Mucosa of gallbladder (tissue), 1 donor: Measurements from ENCODE around the gene C1QTNF1. TPM values are rescaled to one million over a fixed set of nuclear protein-coding genes. Genes with fewer than 3 reads are reported as not detected.
"Not testable (repeated sequence)": the region's sequence is repeated elsewhere in the genome, so short reads cannot be mapped to it uniquely, and the experiment has no call there.

Experiments
- DNase-seq: peaks from one replicate; pipeline ENCODE4 v3.0.0-alpha.2; 2020; ENCODE audit warnings: low spot score
- total RNA-seq: library from RNA; stranded (reverse); gene quantifications from one replicate; pipeline ENCODE4 v1.2.1, GENCODE V29; 2021
- donor health status: DM: no; HTN: no; CAD: no.

Gene C1QTNF1
- total RNA-seq, 1 donor from 2014 or later, result 45.3 TPM

DNA sequence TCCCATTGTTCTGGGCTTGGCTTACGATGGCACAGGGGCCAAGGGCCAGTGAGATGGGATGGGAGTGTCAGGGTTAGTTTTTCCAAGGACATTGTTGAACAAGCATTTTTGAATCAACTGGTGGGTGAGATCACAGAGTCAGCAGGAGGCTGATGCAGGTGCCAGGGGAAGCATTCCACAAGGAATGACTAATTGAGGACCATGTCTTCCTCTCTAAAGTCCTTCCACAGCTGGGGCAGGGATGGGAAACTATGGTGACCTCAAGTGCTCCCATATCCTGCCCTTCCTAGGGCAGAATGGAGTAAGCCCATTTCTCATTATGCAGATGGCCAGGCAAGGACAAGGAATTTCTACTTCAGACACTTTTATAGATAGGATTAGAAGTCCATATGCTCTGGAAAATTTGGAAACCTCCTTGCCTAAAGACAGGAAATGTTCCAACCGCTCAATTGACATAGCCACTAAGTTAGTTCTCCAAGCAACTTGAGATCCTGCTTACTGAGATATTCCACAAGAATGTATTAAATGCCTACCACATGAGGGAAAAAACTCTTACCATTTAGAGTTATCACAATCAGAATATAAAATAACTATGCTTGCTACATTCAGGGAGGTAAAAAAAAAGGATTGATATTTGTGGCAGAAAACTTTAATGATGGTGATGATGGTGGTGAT lies 29.4 kb downstream of the C1QTNF1 start:
- DNase-seq, result no peak

DNA sequence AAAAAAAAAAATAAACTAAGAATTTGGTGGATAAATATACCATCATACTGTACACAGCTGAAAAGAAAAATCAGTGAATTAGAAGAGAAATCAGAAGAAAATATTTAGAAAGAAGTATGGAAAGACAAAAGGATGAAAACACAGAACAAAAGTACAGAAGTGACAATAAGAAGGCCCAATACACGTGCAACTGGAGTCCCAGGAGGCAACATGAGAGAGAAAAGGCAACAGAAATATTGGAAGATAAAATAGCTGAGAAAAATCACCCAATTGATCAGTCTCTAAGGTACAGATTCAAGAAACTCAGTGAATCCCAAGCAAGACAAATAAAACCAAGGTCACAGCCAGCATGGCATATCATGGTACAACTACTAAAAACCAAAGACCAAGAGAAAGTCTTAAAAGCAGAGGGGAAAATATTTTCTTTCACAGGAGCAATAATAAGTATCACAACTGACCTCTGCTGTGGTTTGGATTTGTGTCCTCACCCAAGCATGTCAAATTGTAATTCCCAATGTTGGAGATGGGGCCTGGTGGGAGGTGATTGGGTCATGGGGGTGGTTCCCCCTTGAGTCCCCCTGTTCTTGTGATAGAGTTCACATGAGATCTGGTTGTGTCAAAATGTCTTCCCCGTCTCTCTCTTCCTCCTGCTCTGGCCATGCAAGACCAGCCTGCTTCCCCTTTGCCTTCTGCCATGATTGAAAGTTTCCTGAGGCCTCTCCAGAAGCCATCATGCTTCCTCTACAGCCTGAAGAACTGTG lies 30.4 kb downstream of the C1QTNF1 start:
- DNase-seq, result no peak

DNA sequence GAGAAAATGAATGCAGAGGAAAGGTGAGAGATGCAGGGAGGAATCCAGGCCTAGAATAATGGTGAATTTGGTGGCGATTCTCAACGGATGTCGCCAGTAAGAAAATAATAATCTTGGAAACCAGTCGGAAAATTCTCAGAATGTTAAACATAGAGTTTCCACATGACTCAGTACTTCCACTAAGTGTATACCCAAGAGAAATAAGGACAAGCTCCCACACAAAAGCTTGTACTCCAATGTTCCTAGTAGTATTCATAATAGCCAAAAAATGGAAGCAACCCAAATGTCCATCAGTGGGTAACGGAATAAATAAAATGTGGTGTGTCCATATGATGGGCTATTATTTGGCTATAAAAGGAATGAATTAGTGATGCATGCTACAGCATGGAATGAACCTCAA lies 31.2 kb downstream of the C1QTNF1 start:
- DNase-seq, result no peak

DNA sequence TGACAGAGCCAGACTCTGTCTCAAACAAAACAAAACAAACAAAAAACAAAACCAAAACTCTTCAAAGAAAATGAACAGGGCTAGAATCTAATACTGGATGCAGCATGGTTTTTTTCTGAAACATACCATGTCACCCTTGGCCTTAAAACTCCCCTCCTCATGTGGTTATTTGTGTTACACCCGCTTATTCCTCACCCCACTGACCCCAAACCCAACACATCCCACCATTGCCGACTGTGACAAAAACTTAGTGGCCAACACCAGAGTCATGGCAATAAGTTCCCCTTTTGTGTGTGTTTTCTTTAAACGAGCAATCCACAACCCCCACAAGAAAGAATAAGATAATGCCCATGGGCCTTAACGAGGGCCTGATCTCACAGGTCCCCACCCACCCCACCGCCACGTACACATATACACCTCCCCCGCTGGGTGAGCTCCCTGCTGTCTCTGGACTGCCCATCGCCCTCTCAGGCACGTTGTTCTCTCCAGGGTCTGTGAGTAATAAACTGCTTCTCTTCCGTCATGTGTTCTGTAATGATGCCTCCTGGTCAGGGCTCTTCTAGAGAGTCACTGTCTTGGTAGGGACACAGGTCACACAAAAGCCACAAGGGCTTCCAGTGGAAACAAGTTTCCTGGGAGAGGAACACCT lies 33.9 kb downstream of the C1QTNF1 start:
- no peak for DNase-seq

DNA sequence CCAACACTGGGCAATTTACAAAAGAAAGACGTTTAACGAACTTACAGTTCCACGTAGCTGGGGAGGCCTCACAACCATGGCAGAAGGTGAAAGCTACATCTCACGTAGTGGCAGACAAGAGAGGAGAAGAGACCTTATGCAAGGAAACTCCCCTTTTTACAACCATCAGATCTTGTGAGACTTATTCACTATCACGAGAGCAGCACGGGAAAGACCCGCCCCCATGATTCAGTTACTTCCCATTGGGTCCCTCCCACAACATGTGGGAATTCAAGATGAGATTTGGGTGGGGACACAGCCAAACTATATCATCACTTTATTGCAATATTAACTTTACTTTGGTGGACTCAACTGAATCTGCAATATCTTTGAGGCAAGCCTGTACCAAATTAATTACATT lies 38.7 kb downstream of the C1QTNF1 start:
- DNase-seq, result no peak

DNA sequence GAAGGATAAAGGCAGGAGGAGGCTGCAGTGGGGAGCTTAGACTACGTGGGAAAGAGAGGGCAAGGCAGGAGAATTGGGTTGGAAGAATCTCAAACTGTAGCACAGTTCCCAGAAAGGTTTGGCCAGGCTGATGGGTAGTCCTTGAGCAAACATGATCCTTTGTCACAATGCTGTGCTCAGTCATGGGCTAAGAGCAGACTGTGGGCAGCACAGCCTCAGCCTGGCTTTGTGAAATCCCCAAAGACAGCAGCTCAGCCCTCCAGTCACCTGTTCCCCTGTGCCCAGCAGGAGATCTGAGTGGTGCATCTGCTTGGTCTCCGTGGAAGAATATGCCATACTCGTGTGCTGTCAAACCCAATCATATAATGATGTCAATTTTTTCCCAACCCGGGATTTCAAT lies 40.1 kb downstream of the C1QTNF1 start:
- no peak for DNase-seq

DNA sequence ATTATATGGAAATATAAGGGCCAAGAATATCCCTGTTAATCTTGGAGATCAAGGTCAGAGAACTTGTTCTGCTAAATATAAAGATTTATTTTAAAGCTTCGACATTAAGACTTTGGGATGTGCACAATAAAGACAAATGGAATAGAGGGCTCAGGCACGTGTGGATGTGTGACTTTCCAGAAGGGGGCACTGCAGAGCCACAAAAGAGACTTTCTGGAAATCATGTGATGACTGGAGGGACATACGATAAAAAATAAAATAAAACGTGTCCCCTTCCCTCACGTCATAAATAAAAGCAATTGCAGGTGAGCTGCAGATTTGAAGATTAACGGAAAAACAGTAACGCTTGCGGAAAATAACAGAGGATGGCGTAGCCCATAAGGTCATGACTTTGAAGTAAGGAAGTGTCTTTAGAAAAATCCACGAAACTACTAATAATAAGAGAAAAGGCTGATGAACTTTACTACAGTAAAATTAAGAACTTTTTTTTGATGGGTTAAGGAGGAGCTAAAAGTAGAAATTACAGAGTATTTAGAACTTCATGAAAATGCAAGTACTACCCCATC lies 41.2 kb downstream of the C1QTNF1 start:
- DNase-seq, result peak; percentile 47

DNA sequence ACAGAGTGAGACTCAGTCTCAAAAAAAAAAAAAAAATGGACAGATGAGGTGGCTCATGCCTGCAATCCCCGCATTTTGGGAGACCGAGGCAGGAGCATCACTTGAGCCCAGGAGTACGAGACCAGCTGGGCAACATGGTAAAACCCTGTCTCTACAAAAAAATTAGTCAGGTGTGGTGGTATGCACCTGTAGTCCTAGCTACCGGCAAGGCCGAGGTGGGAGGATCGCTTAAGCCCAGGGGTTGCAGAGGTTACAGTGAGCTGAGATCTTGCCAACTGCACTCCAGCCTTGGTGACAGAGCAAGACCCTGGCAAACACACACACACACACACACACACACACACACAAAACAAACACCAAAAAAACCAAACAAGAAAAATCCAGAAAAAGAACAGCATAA lies 43.0 kb downstream of the C1QTNF1 start:
- DNase-seq, result no peak

DNA sequence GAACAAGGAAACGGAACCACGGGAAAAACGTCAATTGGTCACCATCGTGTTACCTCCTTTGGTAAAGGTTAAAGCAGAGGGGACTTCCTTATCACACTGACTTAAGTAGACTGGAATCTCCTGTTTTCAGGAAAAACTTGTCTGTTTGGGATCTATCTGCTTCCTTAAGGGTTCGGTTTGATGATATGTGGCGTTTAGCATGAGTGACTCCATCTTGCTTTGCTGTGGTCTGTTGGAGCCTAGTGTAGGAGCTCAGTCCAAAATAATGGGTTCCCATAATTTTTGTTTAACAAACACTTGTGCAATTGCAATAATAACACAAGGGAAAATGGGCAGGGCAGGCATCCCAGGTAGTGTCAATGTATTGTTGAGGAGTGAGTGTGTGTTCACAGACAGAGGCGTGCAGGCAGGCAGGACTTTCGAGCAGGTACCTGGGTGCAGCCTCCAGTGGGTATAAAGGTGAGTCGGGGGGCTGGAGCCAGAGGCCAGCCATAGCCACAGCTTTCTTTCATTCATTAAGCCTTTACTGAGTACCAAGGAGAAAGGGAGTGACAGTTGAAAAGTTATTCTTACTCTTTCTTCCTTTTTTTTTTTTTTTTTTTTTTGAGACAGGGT lies 46.4 kb downstream of the C1QTNF1 start:
- DNase-seq, result no peak

DNA sequence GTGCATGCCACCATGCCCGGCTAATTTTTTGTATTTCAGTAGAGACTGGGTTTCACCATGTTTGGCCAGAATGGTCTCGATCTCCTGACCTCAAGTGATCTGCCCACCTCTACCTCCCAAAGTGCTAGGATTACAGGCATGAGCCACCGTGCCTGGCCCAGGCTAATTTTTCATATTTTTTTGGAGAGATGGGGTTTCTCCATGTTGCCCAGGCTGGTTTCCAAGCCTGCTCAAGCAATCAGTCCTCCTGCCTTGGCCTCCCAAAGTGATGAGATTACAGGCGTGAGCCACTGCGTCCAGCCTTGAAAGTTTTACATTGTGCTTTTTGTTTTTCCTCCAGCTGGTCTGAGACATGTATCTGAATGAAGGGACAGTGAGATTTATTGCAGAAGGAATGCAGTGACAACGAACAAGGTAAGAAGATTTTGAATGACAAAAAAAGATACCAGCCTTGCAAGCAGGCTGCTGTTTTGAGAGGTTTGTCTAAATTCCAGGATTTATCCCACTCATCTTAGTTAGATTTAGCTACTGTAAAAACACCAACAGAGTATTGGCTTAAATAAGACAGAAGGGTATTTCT lies 47.3 kb downstream of the C1QTNF1 start:
- no peak for DNase-seq

DNA sequence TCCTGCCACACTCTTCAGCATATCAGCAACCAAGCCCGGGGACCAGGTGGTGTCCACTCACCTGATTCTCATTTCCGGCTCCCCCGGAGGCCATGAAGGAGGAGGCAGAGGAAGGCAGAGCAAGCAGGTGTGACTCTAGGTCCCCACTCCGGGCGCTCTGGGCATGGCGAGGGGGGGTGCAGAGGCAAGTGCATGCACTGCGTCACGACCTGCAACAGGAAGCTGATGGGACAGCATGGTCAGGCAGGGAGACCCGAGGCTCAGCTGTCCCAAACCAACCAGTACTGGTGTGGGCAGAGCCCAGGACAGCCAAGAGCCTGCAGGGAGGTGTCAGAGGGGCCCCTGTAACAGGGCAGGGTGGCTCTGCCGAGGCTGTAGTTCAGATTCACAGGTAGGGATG lies 48.6 kb downstream of the C1QTNF1 start:
- no peak for DNase-seq

DNA sequence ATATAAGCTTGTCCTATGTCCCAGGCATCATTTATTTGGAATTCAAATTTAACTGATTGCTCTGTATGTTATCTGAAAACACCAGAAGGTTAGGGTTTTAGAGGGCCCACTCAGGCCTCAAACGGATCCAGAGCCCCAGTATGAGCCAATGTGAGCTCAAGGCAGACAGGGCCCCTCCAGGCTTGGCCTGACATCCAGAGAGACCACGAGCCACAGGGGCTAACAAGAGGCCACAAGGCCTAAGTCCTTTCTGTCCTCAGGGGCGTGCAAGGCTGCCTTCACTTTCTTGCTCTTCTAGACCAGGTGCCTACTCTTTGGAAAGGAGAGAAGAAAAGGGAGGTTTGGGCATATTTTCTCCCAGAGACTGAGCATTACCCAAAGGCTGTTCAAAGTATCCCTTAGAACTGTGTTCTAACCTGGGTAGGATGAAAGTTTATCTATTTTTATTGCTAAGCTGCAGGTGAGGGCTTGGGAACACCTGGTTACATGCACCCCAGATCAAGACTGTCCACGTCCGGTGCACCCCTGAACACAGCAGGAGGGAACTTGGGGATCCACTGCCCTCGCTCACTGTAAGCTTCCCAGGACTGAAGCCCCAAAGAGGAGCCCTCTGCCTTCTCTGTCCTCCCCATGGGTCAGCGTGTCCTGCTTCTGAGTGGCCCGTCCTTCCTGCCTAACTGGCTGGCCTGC lies 49.2 kb downstream of the C1QTNF1 start:
- no peak for DNase-seq

DNA sequence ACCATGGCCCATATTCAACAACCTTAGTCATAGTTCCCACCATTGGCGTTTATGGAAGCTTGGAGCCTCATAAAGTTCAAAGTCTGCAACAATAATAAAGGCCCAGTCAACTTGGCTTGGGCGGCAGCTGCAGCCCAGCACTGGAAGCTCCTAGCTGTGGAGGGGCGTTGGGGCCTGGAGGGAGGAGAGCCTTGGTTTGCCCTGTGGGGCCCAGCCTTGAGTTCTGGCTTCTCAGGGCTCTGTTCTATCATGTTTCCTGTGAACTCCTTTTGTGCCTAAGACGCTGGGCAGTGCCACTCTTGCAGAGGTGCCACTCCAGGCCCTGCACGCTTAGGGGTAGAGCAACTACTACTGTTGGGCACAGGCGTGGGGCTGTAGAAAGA lies 49.7 kb downstream of the C1QTNF1 start:
- DNase-seq, result no peak

DNA sequence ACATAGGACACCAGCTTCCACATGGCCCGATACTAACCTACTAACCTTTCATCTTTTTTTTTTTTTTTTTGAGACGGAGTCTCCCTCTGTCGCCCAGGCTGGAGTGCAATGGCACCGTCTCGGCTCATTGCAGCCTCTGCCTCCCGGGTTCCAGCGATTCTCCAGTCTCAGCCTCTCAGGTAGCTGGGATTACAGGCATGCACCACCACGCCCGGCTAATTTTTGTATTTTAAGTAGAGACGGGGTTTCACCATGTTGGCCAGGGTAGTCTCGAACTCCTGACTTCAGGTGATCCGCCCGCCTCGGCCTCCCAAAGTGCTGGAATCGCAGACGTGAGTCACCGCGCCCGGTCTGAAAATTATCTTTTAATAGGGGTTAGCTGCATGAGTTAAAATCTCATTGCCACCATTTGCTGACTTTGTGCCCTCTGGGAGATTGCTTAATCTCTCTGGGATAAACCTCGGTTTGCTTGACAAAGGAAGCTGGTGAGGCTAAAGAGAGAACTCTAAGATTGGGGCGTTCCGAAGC lies 50.2 kb downstream of the C1QTNF1 start:
- DNase-seq, result not testable (repeated sequence)

DNA sequence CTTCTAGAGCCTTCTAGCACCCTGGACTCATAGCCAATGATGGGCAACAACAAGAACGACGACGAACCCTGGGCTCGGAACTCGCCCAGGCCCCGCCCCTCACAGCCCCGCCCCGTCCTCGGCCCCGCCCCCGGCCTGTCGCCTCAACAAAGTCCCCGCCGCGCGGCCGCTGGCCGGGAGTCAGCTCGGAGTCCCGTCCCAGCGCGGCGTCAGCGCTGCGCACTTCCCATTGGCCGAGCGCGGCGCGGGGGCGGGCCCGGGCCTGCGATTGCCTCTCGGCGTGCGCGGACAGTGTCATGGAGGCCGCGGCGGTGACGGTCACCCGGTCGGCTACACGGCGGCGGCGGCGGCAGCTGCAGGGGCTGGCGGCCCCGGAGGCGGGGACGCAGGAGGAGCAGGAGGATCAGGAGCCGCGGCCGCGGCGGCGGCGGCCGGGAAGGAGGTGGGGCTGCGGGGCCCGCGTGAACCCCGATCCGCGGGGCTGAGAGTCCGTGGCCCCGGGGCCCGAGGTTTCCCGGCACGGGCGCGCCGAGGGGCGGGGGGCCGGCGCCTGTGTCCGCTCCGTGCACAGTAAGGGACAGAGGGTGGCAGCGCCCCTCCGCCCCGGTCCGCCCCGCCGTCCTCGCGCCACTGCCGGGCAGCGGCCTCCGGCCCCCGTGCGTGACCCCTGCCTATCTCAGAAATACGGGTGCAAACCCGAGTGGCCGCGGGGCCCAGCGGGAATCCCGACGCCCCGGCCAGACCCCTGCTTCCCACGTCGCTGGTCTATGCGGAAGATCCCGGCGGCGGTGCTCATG lies 50.9 kb downstream of the C1QTNF1 start, which contains the start of gene ENGASE:
Gene ENGASE (plus strand): TSS at position 176 of the 797 bp plus-strand sequence. CDS start 121 bp downstream, at position 297.
- peak; percentile 94 for DNase-seq

DNA sequence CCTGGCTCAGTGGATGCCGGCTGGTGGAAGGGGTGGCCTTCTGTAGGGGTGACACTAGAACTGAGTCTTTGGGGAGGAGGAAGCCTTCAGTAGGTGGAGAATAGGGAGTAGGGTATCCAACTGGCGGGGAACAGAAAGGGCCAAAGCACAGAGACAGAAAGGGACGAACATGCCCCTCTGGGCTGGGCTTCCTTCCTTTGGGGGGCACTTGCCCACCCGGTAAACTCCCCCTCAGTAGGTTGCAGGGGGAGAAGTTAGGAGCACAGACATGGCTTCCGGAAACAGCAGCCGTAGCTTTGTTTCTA lies 51.4 kb downstream of the C1QTNF1 start:
- no peak for DNase-seq

DNA sequence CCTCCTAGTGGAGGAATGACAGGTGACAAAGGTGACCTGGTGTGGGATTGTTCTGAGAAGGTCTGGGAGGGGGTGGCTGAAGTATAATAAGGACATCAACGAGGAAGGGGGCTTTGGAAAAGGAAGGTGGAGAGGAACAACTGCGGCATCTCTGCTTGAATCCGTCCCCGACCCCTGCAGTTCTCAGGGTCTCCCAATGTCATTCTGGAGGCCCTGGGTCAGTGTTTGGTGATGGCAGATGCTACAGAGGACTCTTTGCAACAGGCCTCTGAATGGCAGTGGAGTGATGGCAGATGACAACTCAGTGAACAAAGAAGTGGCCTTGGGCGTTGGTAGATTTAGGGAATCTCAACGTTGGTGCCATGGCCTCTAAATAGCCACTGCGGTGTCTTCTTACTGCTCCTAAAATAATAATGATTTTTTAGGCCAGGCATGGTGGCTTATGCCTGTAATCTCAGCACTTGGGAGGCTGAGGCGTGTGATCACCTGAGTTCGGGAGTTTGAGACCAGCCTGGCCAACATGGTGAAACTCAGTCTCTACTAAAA lies 52.0 kb downstream of the C1QTNF1 start:
- DNase-seq, result no peak

DNA sequence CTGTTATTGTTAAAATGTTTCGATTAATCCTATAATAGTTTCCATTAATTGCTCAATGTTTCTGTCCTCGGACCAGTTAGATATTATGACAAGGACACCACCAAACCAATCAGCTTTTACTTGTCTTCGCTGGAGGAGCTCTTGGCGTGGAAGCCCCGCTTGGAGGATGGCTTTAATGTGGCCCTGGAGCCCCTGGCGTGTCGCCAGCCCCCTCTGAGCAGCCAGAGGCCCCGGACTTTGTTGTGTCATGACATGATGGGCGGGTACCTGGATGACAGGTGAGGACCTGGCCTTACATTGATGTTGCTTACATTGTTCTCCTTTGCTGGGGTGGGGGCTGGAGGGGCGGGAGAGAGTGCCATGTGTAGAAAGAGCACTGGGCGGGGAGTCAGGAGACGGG lies 53.6 kb downstream of the C1QTNF1 start:
- DNase-seq, result no peak

DNA sequence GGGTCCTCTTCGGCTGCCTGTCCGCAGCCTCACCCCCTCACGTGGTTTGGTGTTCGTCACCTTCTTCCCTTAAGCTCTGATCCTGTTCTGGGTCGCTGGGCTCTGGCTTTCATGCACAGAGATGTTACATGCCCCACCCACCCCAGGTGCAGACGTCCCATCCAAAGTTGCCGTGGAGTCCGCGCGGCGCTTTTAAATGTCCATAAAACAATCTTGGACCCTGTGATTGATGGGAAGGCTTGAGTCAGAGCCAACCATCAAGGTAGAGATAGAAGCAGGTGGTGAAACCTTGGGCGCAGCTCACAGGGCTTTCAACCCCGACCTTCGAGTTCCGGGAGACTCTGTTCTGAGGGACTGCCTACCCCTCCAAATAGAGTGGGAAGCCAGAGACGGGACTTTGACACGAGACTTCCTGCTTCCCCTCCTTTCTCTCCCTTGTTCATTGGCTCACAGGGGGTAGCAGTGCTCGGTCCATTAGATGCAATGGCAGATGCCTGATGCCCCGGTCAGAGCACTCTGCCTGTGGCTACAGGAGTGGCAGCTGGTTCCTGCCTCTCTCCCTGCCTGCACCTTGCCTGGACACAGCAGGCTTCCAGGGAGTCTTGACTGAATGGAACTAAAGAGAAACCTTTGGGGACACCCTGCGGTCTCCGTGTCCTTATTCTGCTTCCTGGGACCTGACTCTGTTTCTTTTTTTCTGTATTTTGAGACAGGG lies 54.7 kb downstream of the C1QTNF1 start:
- no peak for DNase-seq
